DND-41 (cell line): Measurements from ENCODE around the gene OTOGL.

Experiments
- CTCF ChIP-seq: IDR thresholded peaks from 2 replicates; pipeline ENCODE4 v1.5.1; 2012; ENCODE audit warnings: borderline replicate concordance, low read length, moderate library complexity, mild to moderate bottlenecking; ENCODE audit not compliant: poor library complexity, severe bottlenecking; ENCODE audit errors: extremely low read depth
- EZH2 ChIP-seq: IDR thresholded peaks from 3 replicates; pipeline ENCODE4 v1.6.1; 2012; ENCODE audit warnings: borderline replicate concordance, low read depth, mild to moderate bottlenecking, moderate library complexity, low read length, inconsistent platforms; ENCODE audit not compliant: severe bottlenecking

- TF ChIP-seq CTCF = no peak
- no peak for TF ChIP-seq EZH2
These were observed 108.7 kb downstream of the OTOGL start for GRCh38 chr12:80208071-80208470.
